NT2/D1 (cell line): ENCODE measurements around the gene PADI2.
A peak's percentile ranks its signal among the peaks of the same experiment; 100 is the strongest.

Experiments used
- DNase-seq: peaks from one replicate; pipeline ENCODE4 v3.0.0-alpha.2; 2011; ENCODE audit warnings: low read depth, low spot score
- H3K27me3 ChIP-seq: 2 replicates; pipeline ENCODE4 v1.6.0; 2011; ENCODE audit warnings: mild to moderate bottlenecking; ENCODE audit not compliant: insufficient read length, insufficient read depth
- H3K36me3 ChIP-seq: 2 replicates; pipeline ENCODE4 v1.6.1; 2011; ENCODE audit warnings: mild to moderate bottlenecking, low read length, mixed read lengths; ENCODE audit not compliant: insufficient read depth, insufficient read length
- H3K4me1 ChIP-seq: 2 replicates; pipeline ENCODE4 v1.5.1; 2011; ENCODE audit not compliant: insufficient read depth, insufficient read length
- H3K4me3 ChIP-seq: 2 replicates; pipeline ENCODE4 v1.5.1; 2011; ENCODE audit warnings: low read depth; ENCODE audit not compliant: insufficient read length
- H3K9ac ChIP-seq: 2 replicates; pipeline ENCODE4 v1.6.0; 2011; ENCODE audit warnings: low read depth; ENCODE audit not compliant: insufficient read length
- H3K9me3 ChIP-seq: 2 replicates; pipeline ENCODE4 v1.5.1; 2011; ENCODE audit warnings: mild to moderate bottlenecking, low read length; ENCODE audit not compliant: insufficient read depth
- SUZ12 ChIP-seq: IDR thresholded peaks from 2 replicates; pipeline ENCODE4 v1.6.1; 2011; ENCODE audit not compliant: insufficient read length, insufficient read depth; ENCODE audit errors: extremely low read depth
- YY1 ChIP-seq: IDR thresholded peaks from 2 replicates; pipeline ENCODE4 v1.6.1; 2011; ENCODE audit not compliant: insufficient read length, insufficient read depth
- ZNF274 ChIP-seq: IDR thresholded peaks from 2 replicates; pipeline ENCODE4 v1.6.1; 2011; ENCODE audit warnings: mild to moderate bottlenecking, low read depth, low read length

The PADI2 gene

DNA sequence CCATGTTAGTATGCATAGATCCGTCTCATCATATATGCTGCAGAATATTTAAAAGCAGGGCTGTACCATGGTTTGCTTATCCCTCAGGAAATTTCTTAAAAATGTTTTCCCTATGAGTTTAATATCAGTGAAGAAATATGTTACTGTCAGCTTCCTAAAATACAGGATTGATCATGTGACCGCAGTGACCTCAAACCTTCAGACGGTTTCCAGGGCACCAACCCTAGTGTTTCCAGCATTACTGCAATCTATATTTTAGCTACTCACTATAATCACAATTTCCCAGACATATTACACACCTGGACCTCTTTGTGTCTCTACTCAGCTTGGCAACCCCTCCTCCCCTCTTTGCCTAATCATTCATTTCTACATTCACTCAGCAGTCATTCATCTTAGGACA, 57.8 kb downstream of the PADI2 start:
- TF ChIP-seq SUZ12 = no peak
- no peak for TF ChIP-seq ZNF274
- TF ChIP-seq YY1 = no peak
- peaks cover 15% of the 10 kb centered on the region for H3K9me3 ChIP-seq

DNA sequence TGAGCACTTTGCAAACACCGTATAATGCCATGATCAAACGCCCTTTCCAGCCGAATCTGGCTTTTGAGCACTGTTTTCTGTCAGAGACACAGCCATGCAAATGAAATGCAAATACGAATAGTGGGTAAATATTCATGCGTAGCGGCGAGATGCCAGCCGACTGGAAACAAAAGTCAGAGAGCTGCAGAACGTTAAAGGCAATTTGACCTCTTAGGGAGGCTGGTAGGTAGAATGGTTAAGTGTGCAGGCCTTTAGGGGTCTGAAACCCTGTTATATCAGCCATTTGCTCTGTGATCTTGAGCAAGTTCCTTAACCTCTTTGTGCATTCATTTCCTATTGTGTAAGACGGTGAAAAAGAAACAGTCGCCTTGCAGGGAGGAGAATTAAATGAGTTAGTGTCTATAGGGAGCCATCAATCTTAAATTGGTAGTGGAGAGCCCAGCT, 58.9 kb downstream of the PADI2 start:
- H3K4me3 ChIP-seq = no peak overlapping the region
- H3K36me3 ChIP-seq = no peaks in the 10 kb centered on the region
- TF ChIP-seq SUZ12 (no peak), YY1 (no peak), ZNF274 (no peak)
- H3K27me3 ChIP-seq = no peaks in the 10 kb centered on the region
- DNase-seq = no peak
- H3K9ac ChIP-seq = no peak overlapping the region
- peaks cover 10% of the 10 kb centered on the region for H3K9me3 ChIP-seq
- H3K4me1 ChIP-seq = peaks cover 3% of the 10 kb centered on the region

More for the DNA sequence above, 57.8 kb downstream of the PADI2 start:
- no peaks in the 10 kb centered on the region for H3K27me3 ChIP-seq
- DNase-seq = no peak
- no peaks in the 10 kb centered on the region for H3K36me3 ChIP-seq
- no peak overlapping the region for H3K4me3 ChIP-seq
- H3K9ac ChIP-seq = no peak overlapping the region
- peaks cover 3% of the 10 kb centered on the region for H3K4me1 ChIP-seq

DNA sequence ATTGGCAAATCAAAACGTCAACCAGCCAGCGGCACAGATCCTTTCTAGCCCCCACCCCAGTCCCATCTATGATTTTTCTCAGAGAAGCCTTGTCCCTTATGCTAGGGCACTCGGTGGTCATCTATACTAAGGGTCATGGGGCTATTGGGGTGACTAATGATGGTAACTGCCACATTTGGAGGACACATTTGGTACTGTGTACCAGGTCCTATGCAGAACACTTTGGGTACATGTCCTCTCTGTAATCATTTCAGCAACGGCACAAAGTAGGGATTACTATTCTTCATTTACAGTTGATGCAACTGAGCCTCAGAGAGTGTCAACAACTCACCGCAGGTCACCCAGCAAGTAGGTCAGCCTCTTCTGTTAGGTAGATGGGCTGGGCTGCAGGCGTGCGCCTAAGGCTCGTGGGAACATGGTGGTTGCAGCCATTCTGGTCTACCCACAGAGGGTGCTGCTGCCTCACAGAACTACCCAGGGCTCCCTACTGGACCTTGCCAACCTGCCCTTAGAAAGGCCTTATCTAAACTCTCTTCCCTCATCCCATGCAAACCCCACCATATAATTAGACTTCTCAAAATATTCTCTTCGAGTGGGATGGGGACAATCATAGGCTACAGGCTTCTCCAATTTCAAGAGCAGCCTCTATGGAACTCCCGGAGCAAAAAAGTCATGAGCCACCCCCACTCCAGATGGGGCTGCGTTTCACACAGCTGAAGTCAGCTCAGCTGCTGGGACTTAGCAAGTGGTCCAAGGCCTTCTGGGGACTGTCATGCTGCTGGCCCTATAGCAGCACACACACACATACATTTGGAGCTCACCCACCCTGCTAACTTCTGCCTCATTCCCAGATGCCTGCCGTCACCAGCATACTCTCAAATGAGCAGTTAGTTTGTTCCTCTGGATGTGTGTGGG, 59.6 kb downstream of the PADI2 start:
- TF ChIP-seq YY1 (no peak), ZNF274 (no peak), SUZ12 (no peak)

DNA sequence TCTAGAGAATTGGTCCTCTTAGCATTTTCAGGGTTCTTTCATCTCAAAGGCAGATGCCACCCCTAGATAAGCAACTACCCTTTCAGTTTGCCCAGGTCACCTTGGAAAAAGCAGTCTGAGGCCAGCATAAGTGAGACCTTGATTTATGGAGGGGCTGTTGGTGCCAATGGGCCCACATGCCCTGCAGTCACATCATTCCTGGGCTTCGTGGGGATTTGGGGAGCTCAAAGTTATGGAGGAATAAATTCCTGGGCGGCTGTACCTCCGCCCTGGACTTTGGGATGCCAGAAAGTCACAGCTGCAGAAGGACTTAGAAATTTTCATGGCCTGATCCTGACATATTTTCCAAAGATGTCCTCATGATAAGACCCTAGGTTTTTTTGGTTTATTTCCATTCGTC, 62.7 kb downstream of the PADI2 start:
- Histone ChIP-seq H3K4me3 (no peak overlapping the region), H3K4me1 (peaks cover 3% of the 10 kb centered on the region), H3K9me3 (no peaks in the 10 kb centered on the region), H3K9ac (no peak overlapping the region), H3K36me3 (peaks cover 4% of the 10 kb centered on the region), H3K27me3 (no peaks in the 10 kb centered on the region)
- TF ChIP-seq ZNF274 (no peak), YY1 (no peak), SUZ12 (no peak)
- no peak for DNase-seq

More for the DNA sequence above, 59.6 kb downstream of the PADI2 start:
- H3K9me3 ChIP-seq = peaks cover 3% of the 10 kb centered on the region; the same call in 1 of the 2 replicates
- H3K36me3 ChIP-seq = no peaks in the 10 kb centered on the region
- no peak overlapping the region for H3K9ac ChIP-seq
- DNase-seq = peak; percentile 58
- no peak overlapping the region for H3K4me3 ChIP-seq
- H3K4me1 ChIP-seq = peaks cover 3% of the 10 kb centered on the region
- H3K27me3 ChIP-seq = no peaks in the 10 kb centered on the region

DNA sequence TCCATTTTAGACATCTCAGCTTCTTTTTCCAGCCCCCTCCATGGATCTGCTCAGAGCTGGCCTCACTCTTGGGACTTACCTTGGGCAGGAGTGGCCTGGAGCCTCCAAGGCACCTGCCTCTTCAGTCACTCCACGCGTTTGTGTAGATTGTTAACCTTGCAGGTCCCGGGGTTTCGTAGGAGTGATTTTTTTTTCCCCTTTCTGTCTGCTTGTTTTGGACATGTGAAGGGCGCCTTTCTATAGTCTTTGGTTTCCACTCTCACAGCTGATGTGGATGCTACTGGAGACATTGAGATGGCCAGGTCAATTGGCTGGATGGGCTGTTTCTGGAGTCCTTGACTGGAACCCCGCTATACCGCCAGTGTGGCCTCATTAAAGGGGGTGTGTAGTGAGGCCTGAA, 63.5 kb downstream of the PADI2 start:
- peaks cover 3% of the 10 kb centered on the region for H3K4me1 ChIP-seq
- H3K9me3 ChIP-seq = no peaks in the 10 kb centered on the region
- no peak overlapping the region for H3K4me3 ChIP-seq
- peaks cover 12% of the 10 kb centered on the region for H3K36me3 ChIP-seq
- no peak for TF ChIP-seq ZNF274
- TF ChIP-seq YY1 = no peak
- no peak for TF ChIP-seq SUZ12
- DNase-seq = no peak
- no peaks in the 10 kb centered on the region for H3K27me3 ChIP-seq
- H3K9ac ChIP-seq = no peak overlapping the region

DNA sequence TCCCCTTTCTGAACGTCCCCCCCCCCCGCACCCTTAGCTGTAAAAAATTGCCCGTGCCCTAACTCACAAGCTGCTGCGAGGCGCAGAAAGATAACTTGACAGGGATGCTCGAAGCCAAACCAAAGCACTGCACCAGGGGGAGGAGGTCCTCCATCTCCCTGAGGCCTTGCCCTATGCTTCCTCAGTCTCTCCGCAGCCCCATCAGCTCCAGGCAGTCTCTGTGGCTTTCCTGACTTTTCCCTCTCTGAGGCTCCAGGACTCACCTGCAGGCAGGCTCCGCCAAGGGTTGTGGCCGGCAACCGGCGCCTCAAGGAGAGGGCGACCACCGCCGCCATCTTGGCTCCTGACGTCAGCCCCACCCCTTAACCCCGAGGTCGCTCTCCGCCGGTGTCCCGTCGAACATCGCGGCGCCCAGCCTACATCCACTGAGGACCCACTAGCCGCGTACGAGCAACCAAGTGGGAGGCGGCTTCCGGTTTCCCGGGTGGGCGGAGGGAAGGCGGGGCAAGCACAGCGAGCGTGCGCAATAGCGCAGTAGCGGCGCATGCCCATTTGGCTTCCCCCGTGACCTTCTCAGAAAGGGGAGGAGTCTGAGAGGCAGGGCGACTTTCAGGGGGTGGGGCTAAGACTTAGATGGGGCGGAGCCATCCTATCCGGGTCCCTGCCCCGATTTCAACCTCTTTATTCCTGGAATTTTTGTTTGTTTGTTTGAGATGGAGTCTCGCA, 65.4 kb downstream of the PADI2 start, which contains the start of gene SDHB:
Gene SDHB (minus strand): TSS at position 348 of the 726 bp plus-strand sequence. CDS start 13 bp downstream, at position 335.
- no peaks in the 10 kb centered on the region for H3K9me3 ChIP-seq
- H3K9ac ChIP-seq = peak within 1 kb of the TSS; percentile 98

More for the DNA sequence above, 65.4 kb downstream of the PADI2 start, which contains the start of gene SDHB:
- Histone ChIP-seq H3K27me3 (no peaks in the 10 kb centered on the region), H3K4me1 (no peaks in the 10 kb centered on the region), H3K36me3 (peaks cover 21% of the 10 kb centered on the region), H3K4me3 (peak within 1 kb of the TSS; percentile 92)
- peak; percentile 92 for DNase-seq
- TF ChIP-seq YY1 (peak; percentile 66), SUZ12 (no peak), ZNF274 (no peak)
